ENCODE results near the gene TMEM150B.

Gene TMEM150B

DNA sequence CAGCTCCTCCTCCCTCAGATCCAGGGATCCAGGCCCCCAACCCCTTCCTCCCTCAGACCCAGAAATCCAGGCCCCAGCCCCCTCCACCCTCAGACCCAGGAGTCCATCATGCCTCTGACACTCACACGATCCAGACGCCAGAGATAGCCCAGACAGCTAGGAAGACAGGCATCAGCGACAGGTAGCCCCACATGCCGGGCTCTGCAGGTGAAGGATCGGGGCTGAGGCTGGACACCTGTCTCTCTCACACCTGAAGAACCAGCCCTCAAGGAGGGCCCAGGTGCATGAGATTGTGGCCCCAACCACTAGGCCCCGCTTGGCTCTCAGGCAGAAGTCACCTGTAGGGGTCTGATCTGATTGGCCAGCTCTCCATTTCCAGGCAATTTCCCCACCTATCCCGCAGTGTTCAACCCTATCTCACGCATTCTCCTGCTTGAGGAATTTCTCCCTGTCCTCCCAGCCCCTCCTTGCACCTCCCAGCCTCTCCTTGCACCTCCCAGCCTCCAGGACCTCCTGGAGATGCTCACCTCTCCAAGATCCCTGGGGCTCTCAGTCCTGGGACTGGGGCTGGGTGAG lies 4.2 kb downstream of the TMEM150B start:
- TF ChIP-seq, protein P1, sequence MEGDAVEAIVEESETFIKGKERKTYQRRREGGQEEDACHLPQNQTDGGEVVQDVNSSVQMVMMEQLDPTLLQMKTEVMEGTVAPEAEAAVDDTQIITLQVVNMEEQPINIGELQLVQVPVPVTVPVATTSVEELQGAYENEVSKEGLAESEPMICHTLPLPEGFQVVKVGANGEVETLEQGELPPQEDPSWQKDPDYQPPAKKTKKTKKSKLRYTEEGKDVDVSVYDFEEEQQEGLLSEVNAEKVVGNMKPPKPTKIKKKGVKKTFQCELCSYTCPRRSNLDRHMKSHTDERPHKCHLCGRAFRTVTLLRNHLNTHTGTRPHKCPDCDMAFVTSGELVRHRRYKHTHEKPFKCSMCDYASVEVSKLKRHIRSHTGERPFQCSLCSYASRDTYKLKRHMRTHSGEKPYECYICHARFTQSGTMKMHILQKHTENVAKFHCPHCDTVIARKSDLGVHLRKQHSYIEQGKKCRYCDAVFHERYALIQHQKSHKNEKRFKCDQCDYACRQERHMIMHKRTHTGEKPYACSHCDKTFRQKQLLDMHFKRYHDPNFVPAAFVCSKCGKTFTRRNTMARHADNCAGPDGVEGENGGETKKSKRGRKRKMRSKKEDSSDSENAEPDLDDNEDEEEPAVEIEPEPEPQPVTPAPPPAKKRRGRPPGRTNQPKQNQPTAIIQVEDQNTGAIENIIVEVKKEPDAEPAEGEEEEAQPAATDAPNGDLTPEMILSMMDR (IDR thresholded peaks at IDR 0.05; ENCODE audit: low read length): no peak
- TF ChIP-seq EZH2 (IDR thresholded peaks at IDR 0.05; ENCODE audit: borderline replicate concordance, low read length): no peak
- Histone ChIP-seq H3F3A (ENCODE audit: insufficient read depth, low read length) (no peaks in the 10 kb centered on the region), H2AFZ (ENCODE audit: low read length) (no peak overlapping the region), H3K27ac (ENCODE audit: low read depth, low read length, poor library complexity, severe bottlenecking) (no peak overlapping the region), H3K79me2 (ENCODE audit: insufficient read depth, low read length) (no peaks in the 10 kb centered on the region), H3K27me3 (ENCODE audit: insufficient read depth, low read length) (peaks cover 9% of the 10 kb centered on the region; the same call in 1 of the 2 replicates), H3K4me3 (ENCODE audit: low read depth, low read length, poor library complexity, severe bottlenecking) (no peak overlapping the region), H3K36me3 (ENCODE audit: insufficient read depth, low read length) (no peaks in the 10 kb centered on the region), H3K9me2 (ENCODE audit: low read depth, low read length) (no peaks in the 10 kb centered on the region), H3K9ac (ENCODE audit: low read length) (no peak overlapping the region), H3K9me3 (ENCODE audit: low read length) (no peaks in the 10 kb centered on the region), H3K4me2 (ENCODE audit: low read length) (no peak overlapping the region), H3K4me1 (ENCODE audit: insufficient read depth, low read length, severe bottlenecking) (peaks cover 5% of the 10 kb centered on the region), H4K20me1 (ENCODE audit: insufficient read depth, low read length) (no peaks in the 10 kb centered on the region)

DNA sequence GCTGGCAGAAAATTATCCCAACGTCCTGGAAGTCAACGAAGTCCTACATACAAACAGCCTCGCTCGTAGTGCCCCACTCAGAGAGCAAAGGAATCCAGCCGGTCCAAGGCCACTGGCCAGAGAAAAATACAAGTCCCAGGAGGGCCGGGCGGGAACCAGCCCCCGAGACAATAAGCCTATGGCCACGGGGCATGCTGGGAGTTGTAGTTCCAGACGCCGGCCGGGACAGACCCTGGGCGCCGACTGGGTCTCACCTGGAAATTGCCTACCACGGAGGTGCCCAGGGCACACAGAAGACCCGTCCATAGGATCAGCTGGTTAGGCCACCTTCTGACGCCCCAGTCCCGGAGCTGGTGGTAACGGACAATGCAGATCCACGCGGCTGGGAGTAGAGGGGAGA lies 5.4 kb downstream of the TMEM150B start:
- no peak overlapping the region for H3K4me3 ChIP-seq (ENCODE audit: low read depth, low read length, poor library complexity, severe bottlenecking)
- H3K9me3 ChIP-seq (ENCODE audit: low read length): no peaks in the 10 kb centered on the region
- no peaks in the 10 kb centered on the region for H3K9me2 ChIP-seq (ENCODE audit: low read depth, low read length)
- TF ChIP-seq, protein P1 (IDR thresholded peaks at IDR 0.05; ENCODE audit: low read length): no peak
- TF ChIP-seq EZH2 (IDR thresholded peaks at IDR 0.05; ENCODE audit: borderline replicate concordance, low read length): no peak
- H3K27me3 ChIP-seq (ENCODE audit: insufficient read depth, low read length): peaks cover 9% of the 10 kb centered on the region; the same call in 1 of the 2 replicates
- no peak overlapping the region for H3K9ac ChIP-seq (ENCODE audit: low read length)
- no peaks in the 10 kb centered on the region for H3K79me2 ChIP-seq (ENCODE audit: insufficient read depth, low read length)
- peaks cover 5% of the 10 kb centered on the region for H3K4me1 ChIP-seq (ENCODE audit: insufficient read depth, low read length, severe bottlenecking)
- H3F3A ChIP-seq (ENCODE audit: insufficient read depth, low read length): no peaks in the 10 kb centered on the region
- H3K36me3 ChIP-seq (ENCODE audit: insufficient read depth, low read length): no peaks in the 10 kb centered on the region
- peak overlapping the region; percentile 4; the same call in 1 of the 2 replicates for H3K4me2 ChIP-seq (ENCODE audit: low read length)
- H2AFZ ChIP-seq (ENCODE audit: low read length): no peak overlapping the region
- H4K20me1 ChIP-seq (ENCODE audit: insufficient read depth, low read length): no peaks in the 10 kb centered on the region
- H3K27ac ChIP-seq (ENCODE audit: low read depth, low read length, poor library complexity, severe bottlenecking): no peak overlapping the region

DNA sequence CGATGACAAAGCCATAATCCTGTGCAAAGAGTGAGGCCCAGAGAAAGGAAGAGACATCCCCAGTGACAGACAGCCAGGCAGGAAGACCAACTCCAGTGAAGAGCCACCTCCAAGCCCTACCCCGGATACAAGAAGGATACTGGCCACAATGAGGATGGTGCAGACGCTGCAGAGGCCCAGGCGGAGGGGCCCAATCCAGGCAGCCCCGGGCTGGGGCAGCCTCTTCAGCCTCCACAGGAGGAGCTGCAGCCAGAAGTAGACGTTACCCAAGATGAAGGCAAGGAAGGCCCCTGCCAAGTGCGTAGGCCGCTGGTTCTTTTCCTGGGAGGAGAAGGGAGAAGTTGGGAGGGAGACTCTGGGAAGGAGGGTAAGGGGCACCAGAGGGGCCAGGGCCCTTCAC lies 8.5 kb downstream of the TMEM150B start:
- TF ChIP-seq, protein P1 (IDR thresholded peaks at IDR 0.05; ENCODE audit: low read length): no peak
- TF ChIP-seq EZH2 (IDR thresholded peaks at IDR 0.05; ENCODE audit: borderline replicate concordance, low read length): no peak
- Histone ChIP-seq H3K27ac (ENCODE audit: low read depth, low read length, poor library complexity, severe bottlenecking) (no peak overlapping the region), H3K4me1 (ENCODE audit: insufficient read depth, low read length, severe bottlenecking) (peaks cover 5% of the 10 kb centered on the region), H4K20me1 (ENCODE audit: insufficient read depth, low read length) (no peaks in the 10 kb centered on the region), H2AFZ (ENCODE audit: low read length) (no peak overlapping the region), H3K4me3 (ENCODE audit: low read depth, low read length, poor library complexity, severe bottlenecking) (no peak overlapping the region), H3K4me2 (ENCODE audit: low read length) (no peak overlapping the region), H3K79me2 (ENCODE audit: insufficient read depth, low read length) (no peaks in the 10 kb centered on the region), H3K9me2 (ENCODE audit: low read depth, low read length) (no peaks in the 10 kb centered on the region), H3K36me3 (ENCODE audit: insufficient read depth, low read length) (no peaks in the 10 kb centered on the region), H3K9me3 (ENCODE audit: low read length) (no peaks in the 10 kb centered on the region), H3K9ac (ENCODE audit: low read length) (no peak overlapping the region), H3F3A (ENCODE audit: insufficient read depth, low read length) (no peaks in the 10 kb centered on the region), H3K27me3 (ENCODE audit: insufficient read depth, low read length) (peaks cover 9% of the 10 kb centered on the region; the same call in 1 of the 2 replicates)

All from OCI-LY1 (cell line).